T-cell (primary cell): ENCODE data around the gene RGS17. TPM values are rescaled to one million over a fixed set of nuclear protein-coding genes. Genes with fewer than 3 reads are reported as not detected.

Experiments
- ATAC-seq, 4 experiments: fragments of 200-7000 bp in 3 of 4; fragments of 150-1000 bp in 1 of 4; cut with Tn5 transposase; replicated peaks in 1 of 4; 1 replicate in 3 of 4; 2 replicates in 1 of 4; pipeline ENCODE4 v1.10.0; 2021; ENCODE audit warnings: moderate library complexity in 3 of 4, mild to moderate bottlenecking in 2 of 4, moderate number of reproducible peaks in 1 of 4
- CTCF ChIA-PET, 2 donors: fragments of 300-600 bp; sonication (Branson Sonifier 250); formaldehyde crosslinking; loops; one replicate each; lab custom pipeline; 2022; ENCODE audit warnings: antibody characterized with exemption in 2 of 2; lab: Charles Lee
- POLR2A ChIA-PET, 2 donors: fragments of 300-600 bp; sonication (Branson Sonifier 250); formaldehyde crosslinking; loops; one replicate each; lab custom pipeline; 2022; ENCODE audit warnings: antibody characterized with exemption in 2 of 2; lab: Charles Lee
- DNase-seq, 35 experiments: peaks; one replicate each; pipeline versions ENCODE4 v3.0.0 to v3.0.0-alpha.2; 2013 to 2023
- H3K27ac ChIP-seq: one replicate; pipeline ENCODE4 v1.5.1; 2013; ENCODE audit warnings: low read length
- H3K27me3 ChIP-seq, 2 experiments: replicated peaks in 1 of 2; 1 replicate in 1 of 2; 2 replicates in 1 of 2; pipeline versions ENCODE4 v1.6.1 to v1.7.0; 2013; ENCODE audit warnings: low read length in 1 of 2, mixed read lengths in 1 of 2; ENCODE audit not compliant: control insufficient read depth in 2 of 2, insufficient read depth in 2 of 2; ENCODE audit errors: extremely low read depth in 1 of 2
- H3K36me3 ChIP-seq, 2 donors: 1 replicate in 1 of 2; 2 replicates in 1 of 2; pipeline versions ENCODE4 v1.6.1 to v1.7.0; 2013; ENCODE audit warnings: low read length in 1 of 2; ENCODE audit not compliant: control insufficient read depth in 2 of 2, insufficient read depth in 1 of 2; ENCODE audit errors: extremely low read depth in 1 of 2
- H3K4me1 ChIP-seq, 2 experiments: 1 replicate in 1 of 2; 2 replicates in 1 of 2; pipeline versions ENCODE4 v1.6.1 to v1.7.0; 2013; ENCODE audit warnings: low read length in 2 of 2, mixed read lengths in 1 of 2; ENCODE audit not compliant: insufficient read depth in 2 of 2, control insufficient read depth in 1 of 2; ENCODE audit errors: extremely low read depth in 1 of 2
- H3K4me3 ChIP-seq, 2 donors: 1 replicate in 1 of 2; 2 replicates in 1 of 2; pipeline versions ENCODE4 v1.5.1 to v1.7.0; 2013; ENCODE audit warnings: mild to moderate bottlenecking in 2 of 2, low read length in 1 of 2, moderate library complexity in 1 of 2; ENCODE audit not compliant: control insufficient read depth in 1 of 2; ENCODE audit errors: extremely low read depth in 1 of 2
- H3K9me3 ChIP-seq: 2 replicates; pipeline ENCODE4 v1.7.0; 2013
- H3K27ac Mint-ChIP-seq, 2 donors: one replicate each; pipeline ENCODE4 v1.8.0; 2020 to 2021; ENCODE audit warnings: mild to moderate bottlenecking in 2 of 2, mixed read lengths in 2 of 2
- H3K27me3 Mint-ChIP-seq, 2 donors: one replicate each; pipeline ENCODE4 v1.8.0; 2021 to 2022; ENCODE audit warnings: mixed read lengths in 2 of 2
- H3K36me3 Mint-ChIP-seq: one replicate; pipeline ENCODE4 v1.8.0; 2021; ENCODE audit warnings: mixed read lengths
- H3K4me1 Mint-ChIP-seq, 3 donors: one replicate each; pipeline ENCODE4 v1.8.0; 2020 to 2022; ENCODE audit warnings: mixed read lengths in 3 of 3, mild to moderate bottlenecking in 1 of 3
- H3K4me3 Mint-ChIP-seq, 3 donors: one replicate each; pipeline ENCODE4 v1.8.0; 2020 to 2022; ENCODE audit warnings: mild to moderate bottlenecking in 3 of 3, mixed read lengths in 3 of 3, moderate library complexity in 3 of 3
- H3K9me3 Mint-ChIP-seq, 3 donors: one replicate each; pipeline ENCODE4 v1.8.0; 2020 to 2022; ENCODE audit warnings: mixed read lengths in 3 of 3
- WGBS: methylation state at CpG from one replicate; pipeline ENCODE4 v1.1.5; 2013; ENCODE audit warnings: missing lambda C conversion rate; ENCODE audit not compliant: insufficient coverage; 5-methylcytosine and 5-hydroxymethylcytosine counted together
- total RNA-seq, 35 experiments: library from RNA in 6 of 35; stranded (reverse) in 6 of 35; fragments of 120-200 nt in 1 of 35; gene quantifications; one replicate each; pipeline versions ENCODE4 v1.2.1 to v1.2.4 and lab custom pipeline; 2013 to 2026

RGS17 gene
- total RNA-seq, 5 donors from 2014 or later (not counting 1 experiment from before 2014, with no cell fraction given), result 0.09 to 0.30 TPM; not detected in 3

DNA sequence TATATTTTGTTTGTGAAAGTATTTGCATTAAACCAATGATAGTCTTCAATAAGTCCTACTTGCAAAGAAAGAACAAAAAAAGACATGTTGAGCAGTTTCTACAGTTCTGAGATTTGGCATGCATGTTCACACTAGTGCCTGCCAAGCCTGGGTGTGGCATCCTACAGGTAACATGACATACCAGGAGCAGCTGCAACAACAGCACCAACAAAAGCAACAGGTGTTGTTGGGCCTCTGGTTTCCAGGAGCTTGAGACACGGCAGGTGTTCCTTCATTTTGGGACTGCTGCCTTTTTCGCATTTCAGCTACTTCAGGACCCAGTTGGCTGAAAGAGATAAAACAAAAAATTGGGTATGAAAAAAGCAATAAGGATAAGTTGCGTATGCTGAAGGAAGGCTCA lies 87.4 kb downstream of the RGS17 start:
- H3K36me3 Mint-ChIP-seq, result no peaks in the 10 kb centered on the region
- H3K4me1 Mint-ChIP-seq, result no peaks in the 10 kb centered on the region
- peaks cover 1 to 6% of the 10 kb centered on the region in 2 donors for H3K27me3 Mint-ChIP-seq
- Histone ChIP-seq H3K27me3 (no peaks in the 10 kb centered on the region), H3K9me3 (no peaks in the 10 kb centered on the region), H3K4me1 (no peaks in the 10 kb centered on the region), H3K36me3 (no peaks in the 10 kb centered on the region), H3K27ac (no peak overlapping the region), H3K4me3 (no peak overlapping the region)
- ATAC-seq (no peak), DNase-seq (no peak)
- ChIA-PET CTCF (no interaction called here), POLR2A (no interaction called here)
- WGBS, result 93% methylated on average over 3 of the region's 3 CpGs
- no peak overlapping the region for H3K4me3 Mint-ChIP-seq
- no peak overlapping the region for H3K27ac Mint-ChIP-seq
- peaks cover 0 to 5% (median 4%) of the 10 kb centered on the region in 3 donors for H3K9me3 Mint-ChIP-seq

DNA sequence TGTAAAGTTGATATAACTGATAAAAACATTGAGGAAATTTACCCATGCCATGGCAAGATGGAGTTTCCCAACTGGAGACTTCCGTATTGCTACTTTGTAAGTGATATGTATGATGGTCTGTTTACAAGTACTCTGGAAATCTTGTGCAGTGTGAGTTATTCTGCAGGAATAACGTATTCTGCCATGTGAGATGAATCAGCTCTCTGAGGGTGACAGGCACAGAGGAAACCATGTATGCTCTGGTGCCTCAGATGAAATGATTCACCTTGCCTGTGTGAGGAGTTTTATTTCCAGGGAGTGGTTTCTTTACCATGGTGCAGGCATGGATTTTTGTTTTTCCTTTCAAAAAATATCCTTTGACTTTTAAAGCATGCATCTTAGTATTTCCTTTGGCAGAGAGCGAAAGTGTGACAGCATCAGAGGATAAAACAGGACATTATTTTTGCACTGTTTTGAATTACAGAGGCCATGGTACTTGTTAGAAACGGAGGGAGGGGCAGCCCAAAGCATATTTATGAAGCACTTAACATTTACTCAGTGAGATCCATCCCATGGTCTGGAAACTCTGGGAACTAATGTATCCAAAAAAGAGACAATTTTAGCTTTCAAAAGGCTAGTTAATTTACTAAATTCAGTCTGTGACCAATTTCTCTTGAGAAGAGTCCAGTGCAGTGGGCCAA lies 92.6 kb downstream of the RGS17 start:
- Mint-ChIP-seq H3K36me3 (no peaks in the 10 kb centered on the region), H3K27me3 (peaks cover 1 to 12% of the 10 kb centered on the region in 2 donors), H3K9me3 (no peaks in the 10 kb centered on the region), H3K27ac (no peak overlapping the region), H3K4me3 (no peak overlapping the region), H3K4me1 (no peaks in the 10 kb centered on the region)
- POLR2A ChIA-PET, result interaction anchor here in 1 of 2 donors (1.0 kb wide), 1 partner anchor 233 kb away, joined by 3 read pairs; no protein-coding TSS in a partner anchor
- no peaks in the 10 kb centered on the region for H3K4me1 ChIP-seq
- WGBS, result 89% methylated on average over 1 of the region's 4 CpGs
- no peaks in the 10 kb centered on the region for H3K36me3 ChIP-seq
- CTCF ChIA-PET, result no interaction called here
- H3K27me3 ChIP-seq, result no peaks in the 10 kb centered on the region
- H3K9me3 ChIP-seq, result no peaks in the 10 kb centered on the region
- DNase-seq (no peak), ATAC-seq (no peak)
- H3K4me3 ChIP-seq, result no peak overlapping the region
- no peak overlapping the region for H3K27ac ChIP-seq

DNA sequence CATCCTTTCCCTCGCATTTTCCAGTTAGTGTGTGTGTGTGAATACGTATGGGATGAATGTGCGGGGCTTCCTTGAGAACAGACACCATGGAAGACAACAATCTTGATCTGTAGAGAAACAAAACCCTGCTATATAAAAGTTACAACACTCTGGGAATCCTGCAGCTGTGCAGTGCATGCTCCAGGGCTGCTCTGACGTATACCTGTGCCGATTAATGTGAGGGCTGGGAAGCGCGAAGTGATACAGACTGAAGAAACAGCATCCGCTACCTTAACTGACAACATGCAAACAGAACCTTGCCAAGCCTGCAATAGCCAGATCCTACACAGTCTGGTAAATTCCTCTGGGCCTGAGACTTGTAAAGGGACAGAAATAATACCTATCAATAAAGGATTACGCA lies 96.9 kb downstream of the RGS17 start:
- peaks cover 8 to 15% of the 10 kb centered on the region in 2 donors for H3K27me3 Mint-ChIP-seq
- ATAC-seq (no peak), DNase-seq (no peak)
- ChIA-PET POLR2A (no interaction called here), CTCF (interaction anchor here in 1 of 2 donors (0.6 kb wide), 2 partner anchors 30 to 1121 kb away, joined by 3 read pairs; no protein-coding TSS in a partner anchor)
- Histone ChIP-seq H3K27ac (no peak overlapping the region), H3K36me3 (no peaks in the 10 kb centered on the region), H3K9me3 (no peaks in the 10 kb centered on the region), H3K4me3 (no peak overlapping the region), H3K4me1 (no peaks in the 10 kb centered on the region), H3K27me3 (no peaks in the 10 kb centered on the region)
- WGBS, result 100% methylated on average over 2 of the region's 9 CpGs
- H3K27ac Mint-ChIP-seq, result no peak overlapping the region
- H3K36me3 Mint-ChIP-seq, result no peaks in the 10 kb centered on the region
- no peaks in the 10 kb centered on the region for H3K4me1 Mint-ChIP-seq
- H3K9me3 Mint-ChIP-seq, result no peaks in the 10 kb centered on the region
- H3K4me3 Mint-ChIP-seq, result no peak overlapping the region

DNA sequence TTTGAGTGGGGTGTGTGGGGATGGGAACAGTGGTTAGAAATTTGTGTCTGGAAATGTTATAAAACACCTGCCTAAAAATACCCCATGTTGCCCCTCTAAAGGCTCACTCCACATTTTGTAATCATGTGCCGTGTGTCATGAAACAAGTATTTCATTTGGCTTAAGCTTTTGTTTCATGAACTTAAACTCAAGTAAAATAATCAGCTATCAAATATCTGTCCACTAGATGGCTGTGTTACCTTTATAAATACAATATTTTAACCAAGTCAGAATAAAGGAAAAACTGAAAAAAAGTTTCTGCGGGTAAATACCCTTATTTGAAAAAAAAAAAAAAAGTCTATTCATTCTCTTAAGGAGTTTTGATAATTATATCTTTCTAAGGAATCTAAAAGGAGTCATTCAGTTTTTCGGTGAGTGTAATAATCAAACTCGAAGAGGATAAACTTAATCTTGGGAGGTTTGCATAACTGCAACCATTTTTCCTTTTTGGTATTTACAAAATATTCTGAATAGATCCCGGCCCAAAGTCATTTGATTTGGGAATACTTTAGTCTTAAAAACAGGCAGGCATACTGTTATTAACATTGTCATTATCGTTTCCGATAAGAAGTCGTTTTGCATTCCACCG lies 98.7 kb downstream of the RGS17 start:
- CTCF ChIA-PET, result interaction anchor here (0.6 to 2.5 kb wide), 10 partner anchors 13 to 1963 kb away, joined by 3 to 14 read pairs (median 4); no protein-coding TSS in a partner anchor
- no peak overlapping the region for H3K4me3 ChIP-seq
- no peaks in the 10 kb centered on the region for H3K9me3 ChIP-seq
- H3K27me3 ChIP-seq, result no peaks in the 10 kb centered on the region
- POLR2A ChIA-PET, result interaction anchor here in 1 of 2 donors (0.6 kb wide), 1 partner anchor 29 kb away, joined by 4 read pairs; no protein-coding TSS in a partner anchor
- no peaks in the 10 kb centered on the region for H3K4me1 ChIP-seq
- Mint-ChIP-seq H3K27me3 (peaks cover 9 to 13% of the 10 kb centered on the region in 2 donors), H3K4me3 (no peak overlapping the region), H3K36me3 (no peaks in the 10 kb centered on the region), H3K9me3 (no peaks in the 10 kb centered on the region), H3K27ac (no peak overlapping the region), H3K4me1 (no peaks in the 10 kb centered on the region)
- peak in 1 of 35 experiments; percentile 15 for DNase-seq
- H3K27ac ChIP-seq, result no peak overlapping the region
- WGBS, result 100% methylated on average over 1 of the region's 9 CpGs
- H3K36me3 ChIP-seq, result no peaks in the 10 kb centered on the region
- no peak for ATAC-seq

DNA sequence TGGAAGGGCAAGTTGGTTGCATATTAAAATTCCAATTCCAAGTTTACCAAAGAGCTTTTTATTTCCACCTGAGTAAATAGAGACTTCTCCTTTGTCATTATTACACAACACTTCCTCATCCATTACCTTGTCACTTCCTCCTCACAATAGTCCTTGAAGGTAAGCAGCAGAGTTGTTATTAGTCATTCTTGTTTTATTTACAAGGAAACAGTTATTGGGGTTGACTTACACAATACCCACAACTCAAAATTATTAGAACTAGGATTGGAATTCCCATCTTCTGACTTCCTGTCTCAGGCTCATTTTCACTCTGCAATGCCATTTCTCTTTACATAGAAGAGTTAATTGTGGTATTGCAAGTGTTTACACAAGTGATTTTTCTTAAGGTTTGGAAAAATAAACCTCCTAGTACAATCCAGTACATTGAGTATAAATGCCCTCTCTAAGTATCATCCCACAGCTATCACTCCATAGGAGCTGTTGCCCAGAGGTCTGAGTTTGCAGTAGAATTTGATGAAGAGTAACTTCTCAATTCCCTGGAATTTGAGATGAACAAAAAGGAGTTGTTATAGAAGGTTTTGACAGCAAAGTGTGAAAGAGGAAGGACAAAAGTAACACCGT lies 99.6 kb downstream of the RGS17 start:
- no peak for ATAC-seq
- CTCF ChIA-PET, result interaction anchor here (0.7 to 2.5 kb wide), 5 partner anchors 10 to 1638 kb away, joined by 3 to 14 read pairs (median 3); no protein-coding TSS in a partner anchor

DNA sequence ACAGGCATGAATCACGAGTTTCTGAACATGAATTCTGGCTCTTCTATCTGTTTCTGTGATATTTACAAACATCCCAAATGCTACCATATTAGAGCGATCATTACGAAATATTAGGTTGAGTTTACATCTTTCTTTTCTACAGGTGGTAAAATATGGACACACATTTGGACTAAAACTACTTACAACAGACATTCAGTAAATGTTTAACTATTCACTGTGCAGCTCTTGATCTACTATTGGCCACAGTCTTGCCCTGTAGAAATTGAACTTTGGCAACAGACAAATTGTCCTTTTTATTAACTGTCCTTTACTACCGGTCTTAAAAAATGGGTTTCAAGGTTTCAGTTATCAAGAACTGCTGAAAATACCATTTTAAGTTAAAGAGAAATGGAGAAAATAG lies 102.1 kb downstream of the RGS17 start:
- H3K9me3 Mint-ChIP-seq, result no peaks in the 10 kb centered on the region
- ATAC-seq (no peak), DNase-seq (no peak)
- POLR2A ChIA-PET, result no interaction called here
- H3K36me3 Mint-ChIP-seq, result no peaks in the 10 kb centered on the region
- no peak overlapping the region for H3K4me3 Mint-ChIP-seq
- Histone ChIP-seq H3K36me3 (no peaks in the 10 kb centered on the region), H3K9me3 (no peaks in the 10 kb centered on the region), H3K4me1 (no peaks in the 10 kb centered on the region), H3K27ac (no peak overlapping the region), H3K4me3 (no peak overlapping the region), H3K27me3 (no peaks in the 10 kb centered on the region)
- no peaks in the 10 kb centered on the region for H3K4me1 Mint-ChIP-seq
- no peak overlapping the region for H3K27ac Mint-ChIP-seq
- no CpG with 5 or more reads among the region's 4 CpGs for WGBS
- peaks cover 12 to 24% of the 10 kb centered on the region in 2 donors for H3K27me3 Mint-ChIP-seq
- CTCF ChIA-PET, result no interaction called here

More for the DNA sequence above, 99.6 kb downstream of the RGS17 start:
- no peaks in the 10 kb centered on the region for H3K9me3 Mint-ChIP-seq
- H3K27me3 Mint-ChIP-seq, result peaks cover 9 to 17% of the 10 kb centered on the region in 2 donors
- Histone ChIP-seq H3K9me3 (no peaks in the 10 kb centered on the region), H3K4me1 (no peaks in the 10 kb centered on the region), H3K27ac (no peak overlapping the region), H3K36me3 (no peaks in the 10 kb centered on the region), H3K27me3 (no peaks in the 10 kb centered on the region), H3K4me3 (no peak overlapping the region)
- H3K36me3 Mint-ChIP-seq, result no peaks in the 10 kb centered on the region
- WGBS, result no CpG with 5 or more reads among the region's 1 CpG
- POLR2A ChIA-PET, result no interaction called here
- no peak overlapping the region for H3K4me3 Mint-ChIP-seq
- no peak for DNase-seq
- no peak overlapping the region for H3K27ac Mint-ChIP-seq
- H3K4me1 Mint-ChIP-seq, result no peaks in the 10 kb centered on the region
